HCT116 (cell line): ENCODE results near the gene RYR3. TPM values are rescaled to one million over a fixed set of nuclear protein-coding genes. Genes with fewer than 3 reads are reported as not detected.
A peak's percentile ranks its signal among the peaks of the same experiment; 100 is the strongest.

Experiments
- ATAC-seq: fragments of 200-7000 bp; cut with Tn5 transposase; 2 replicates; pipeline ENCODE4 v1.9.1; 2020; ENCODE audit warnings: mild to moderate bottlenecking, moderate library complexity
- BruUV-seq: library from RNA; stranded (reverse); fragments of 400-500 nt; replicated peaks from 2 replicates; lab custom pipeline; 2021; lab: Mats Ljungman, UMichigan
- CTCF ChIA-PET: fragments of 300-600 bp; sonication (Branson Sonifier 250); formaldehyde crosslinking; loops from one replicate; lab custom pipeline; 2021; ENCODE audit warnings: antibody characterized with exemption; lab: Charles Lee
- POLR2A ChIA-PET: fragments of 300-600, 350-600 bp; sonication (Branson Sonifier 250); formaldehyde crosslinking; loops from one replicate; lab custom pipeline; 2021; ENCODE audit warnings: antibody characterized with exemption; lab: Charles Lee
- RAD21 ChIA-PET, 2 experiments: fragments of 300-600 bp; sonication (Branson Sonifier 250); formaldehyde crosslinking; loops; one replicate each; lab custom pipeline; 2023; ENCODE audit warnings: low total read pairs in 2 of 2; ENCODE audit not compliant: uncharacterized antibody in 2 of 2, unreplicated experiment in 2 of 2, low non-redundant PET in 1 of 2; lab: Charles Lee
- DNase-seq: peaks from one replicate; pipeline ENCODE4 v3.0.0-alpha.2; 2010; ENCODE audit warnings: low read depth, low spot score
- H2AFZ ChIP-seq: fragments of 200-600 bp; shearing (Covaris generic), sonication (generic); 2 replicates; pipeline ENCODE4 v1.6.1; 2017; ENCODE audit warnings: low read depth, mixed run types, mixed read lengths, antibody characterized with exemption, low read length; ENCODE audit not compliant: poor library complexity, severe bottlenecking
- H3K27ac ChIP-seq: 2 replicates; pipeline ENCODE4 v1.5.1; 2012; ENCODE audit warnings: low read depth, low read length
- H3K27me3 ChIP-seq: fragments of 200-600 bp; sonication (generic); 2 replicates; pipeline ENCODE4 v1.6.1; 2016; ENCODE audit warnings: mixed run types, low read length, mixed read lengths; ENCODE audit not compliant: insufficient read depth
- H3K36me3 ChIP-seq, 2 experiments: fragments of 200-500 bp in 1 of 2; fragments of 200-600 bp in 1 of 2; sonication (Bioruptor generic) in 1 of 2; sonication (generic) in 1 of 2; 2 replicates each; pipeline versions ENCODE4 v1.5.1 to v1.6.1; 2014 to 2016; ENCODE audit warnings: low read length in 2 of 2, inconsistent platforms in 1 of 2, mixed read lengths in 1 of 2, mixed run types in 1 of 2; ENCODE audit not compliant: insufficient read depth in 2 of 2, control insufficient read depth in 1 of 2
- H3K4me1 ChIP-seq, 2 experiments: fragments of 200-600 bp in 1 of 2; sonication (generic) in 1 of 2; 2 replicates each; pipeline versions ENCODE4 v1.5.1 to v1.6.1; 2012 to 2017; ENCODE audit warnings: low read length in 2 of 2, inconsistent platforms in 1 of 2, mild to moderate bottlenecking in 1 of 2, mixed read lengths in 1 of 2, mixed run types in 1 of 2, moderate library complexity in 1 of 2; ENCODE audit not compliant: insufficient read depth in 2 of 2, control insufficient read depth in 1 of 2
- H3K4me2 ChIP-seq: fragments of 200-600 bp; sonication (generic); 2 replicates; pipeline ENCODE4 v1.6.1; 2017; ENCODE audit warnings: mixed run types, low read length, mixed read lengths
- H3K4me3 ChIP-seq, 2 experiments: fragments of 200-600 bp in 1 of 2; sonication (generic) in 1 of 2; replicated peaks in 1 of 2; 2 replicates each; pipeline ENCODE4 v1.5.1; 2011 to 2016; ENCODE audit warnings: low read length in 2 of 2, control low read depth in 1 of 2, low read depth in 1 of 2, mild to moderate bottlenecking in 1 of 2, mixed read lengths in 1 of 2, mixed run types in 1 of 2
- H3K79me2 ChIP-seq: fragments of 200-600 bp; sonication (generic); 2 replicates; pipeline ENCODE4 v1.6.1; 2017; ENCODE audit warnings: mild to moderate bottlenecking, mixed run types, low read length, moderate library complexity, mixed read lengths; ENCODE audit not compliant: insufficient read depth
- H3K9ac ChIP-seq: fragments of 200-600 bp; sonication (generic); 2 replicates; pipeline ENCODE4 v1.6.1; 2016; ENCODE audit warnings: low read length, mixed read lengths
- H3K9me2 ChIP-seq: fragments of 200-600 bp; sonication (generic), shearing (Covaris generic); 2 replicates; pipeline ENCODE4 v1.6.1; 2017; ENCODE audit warnings: mixed run types, mild to moderate bottlenecking, moderate library complexity; ENCODE audit not compliant: insufficient read depth
- H3K9me3 ChIP-seq, 2 experiments: fragments of 200-500 bp in 1 of 2; fragments of 200-600 bp in 1 of 2; sonication (Bioruptor generic) in 1 of 2; sonication (generic) in 1 of 2; 2 replicates each; pipeline ENCODE4 v1.6.1; 2014 to 2017; ENCODE audit warnings: low read length in 2 of 2, mixed read lengths in 2 of 2, inconsistent platforms in 1 of 2, low read depth in 1 of 2, mild to moderate bottlenecking in 1 of 2, mixed run types in 1 of 2, moderate library complexity in 1 of 2; ENCODE audit not compliant: control insufficient read depth in 1 of 2, insufficient read depth in 1 of 2
- H4K20me1 ChIP-seq: fragments of 200-600 bp; sonication (generic), shearing (Covaris generic); 2 replicates; pipeline ENCODE4 v1.6.1; 2017; ENCODE audit warnings: mixed run types, mild to moderate bottlenecking, moderate library complexity; ENCODE audit not compliant: insufficient read depth
- CBX3 ChIP-seq: IDR thresholded peaks from 2 replicates; pipeline ENCODE4 v1.6.1; 2012; ENCODE audit warnings: low read depth
- EGR1 ChIP-seq: IDR thresholded peaks from 2 replicates; pipeline ENCODE4 v1.6.1; 2012; ENCODE audit warnings: low read depth
- JUND ChIP-seq: IDR thresholded peaks from 2 replicates; pipeline ENCODE4 v1.6.1; 2012
- RAD21 ChIP-seq: IDR thresholded peaks from 2 replicates; pipeline ENCODE4 v1.6.1; 2012; ENCODE audit warnings: low read depth, mild to moderate bottlenecking
- REST ChIP-seq: IDR thresholded peaks from 2 replicates; pipeline ENCODE4 v1.6.1; 2012; ENCODE audit warnings: low read depth
- SP1 ChIP-seq: IDR thresholded peaks from 2 replicates; pipeline ENCODE4 v1.6.1; 2012; ENCODE audit warnings: low read depth
- SRF ChIP-seq: IDR thresholded peaks from 2 replicates; pipeline ENCODE4 v1.6.1; 2012; ENCODE audit warnings: low read depth
- ZNF274 ChIP-seq: fragments of 200-500 bp; sonication (Bioruptor generic); IDR thresholded peaks from 2 replicates; pipeline ENCODE4 v1.6.1; 2014; ENCODE audit warnings: mild to moderate bottlenecking, low read depth, low read length, inconsistent platforms
- intact Hi-C: fragments of 100-400 bp; cut with micrococcal nuclease; formaldehyde crosslinking; loops from 2 replicates; pipeline ENCODE4 v1.10.0; 2022
- total RNA-seq: library from RNA; stranded (reverse); gene quantifications from one replicate; pipeline ENCODE4 v1.2.1, GENCODE V29; 2021; ENCODE audit not compliant: unreplicated experiment
- TF ChIP-seq, protein P1 (sequence below): IDR thresholded peaks from 2 replicates; pipeline ENCODE4 v1.6.1; 2012
- TF ChIP-seq, protein P2 (sequence below), 3 experiments: fragments of 200-600 bp in 1 of 3; sonication (generic) in 1 of 3; IDR thresholded peaks in 2 of 3; conservative IDR thresholded peaks in 1 of 3; 2 replicates each; pipeline ENCODE4 v1.5.1; 2012 to 2017; ENCODE audit warnings: low read depth in 2 of 3, low read length in 2 of 3, antibody characterized with exemption in 1 of 3, borderline replicate concordance in 1 of 3, control low read depth in 1 of 3, mild to moderate bottlenecking in 1 of 3, mixed read lengths in 1 of 3, mixed run types in 1 of 3, moderate library complexity in 1 of 3; ENCODE audit not compliant: insufficient read depth in 1 of 3

RYR3 gene
- total RNA-seq, 1 experiment from 2014 or later, result not detected

- H3K4me1 ChIP-seq, result no peaks in the 10 kb centered on the region
- ChIA-PET CTCF (interaction anchor here (0.6 to 2.9 kb wide), 19 partner anchors 9 to 495 kb away, joined by 3 to 17 read pairs (median 4); partner anchors contain the start of gene CHRM5), RAD21 (interaction anchor here (0.6 to 1.5 kb wide), 3 partner anchors 37 to 850 kb away, joined by 3 read pairs; no protein-coding TSS in a partner anchor), POLR2A (no interaction called here)
- no peaks in the 10 kb centered on the region for H3K9me3 ChIP-seq
- no peak overlapping the region for H2AFZ ChIP-seq
- no peak overlapping the region for H3K4me2 ChIP-seq
- peak; percentile 16 for DNase-seq
- H3K9me2 ChIP-seq, result no peaks in the 10 kb centered on the region
- H3K36me3 ChIP-seq, result no peaks in the 10 kb centered on the region
- no peak for TF ChIP-seq CBX3
- TF ChIP-seq, protein P1, sequence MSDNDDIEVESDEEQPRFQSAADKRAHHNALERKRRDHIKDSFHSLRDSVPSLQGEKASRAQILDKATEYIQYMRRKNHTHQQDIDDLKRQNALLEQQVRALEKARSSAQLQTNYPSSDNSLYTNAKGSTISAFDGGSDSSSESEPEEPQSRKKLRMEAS, result no peak
- no peak for TF ChIP-seq REST
- no peak for TF ChIP-seq JUND
- TF ChIP-seq SP1, result no peak
- TF ChIP-seq SRF, result no peak
- TF ChIP-seq ZNF274, result no peak
- TF ChIP-seq RAD21, result peak; percentile 27
- TF ChIP-seq EGR1, result no peak
- TF ChIP-seq, protein P2, sequence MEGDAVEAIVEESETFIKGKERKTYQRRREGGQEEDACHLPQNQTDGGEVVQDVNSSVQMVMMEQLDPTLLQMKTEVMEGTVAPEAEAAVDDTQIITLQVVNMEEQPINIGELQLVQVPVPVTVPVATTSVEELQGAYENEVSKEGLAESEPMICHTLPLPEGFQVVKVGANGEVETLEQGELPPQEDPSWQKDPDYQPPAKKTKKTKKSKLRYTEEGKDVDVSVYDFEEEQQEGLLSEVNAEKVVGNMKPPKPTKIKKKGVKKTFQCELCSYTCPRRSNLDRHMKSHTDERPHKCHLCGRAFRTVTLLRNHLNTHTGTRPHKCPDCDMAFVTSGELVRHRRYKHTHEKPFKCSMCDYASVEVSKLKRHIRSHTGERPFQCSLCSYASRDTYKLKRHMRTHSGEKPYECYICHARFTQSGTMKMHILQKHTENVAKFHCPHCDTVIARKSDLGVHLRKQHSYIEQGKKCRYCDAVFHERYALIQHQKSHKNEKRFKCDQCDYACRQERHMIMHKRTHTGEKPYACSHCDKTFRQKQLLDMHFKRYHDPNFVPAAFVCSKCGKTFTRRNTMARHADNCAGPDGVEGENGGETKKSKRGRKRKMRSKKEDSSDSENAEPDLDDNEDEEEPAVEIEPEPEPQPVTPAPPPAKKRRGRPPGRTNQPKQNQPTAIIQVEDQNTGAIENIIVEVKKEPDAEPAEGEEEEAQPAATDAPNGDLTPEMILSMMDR (IDR thresholded peaks at IDR 0.05 in 2 of 3, conservative IDR thresholded peaks at IDR 0.05 in 1 of 3; ENCODE audit: borderline replicate concordance in 1 of 3, insufficient read depth in 1 of 3, low read depth in 2 of 3, low read length in 2 of 3), result peak; percentile 35 to 84 (median 83); a peak in 5 of 6 replicates
- H3K9ac ChIP-seq, result no peak overlapping the region
- H3K4me3 ChIP-seq, result no peak overlapping the region
- intact Hi-C loops, result loop anchor here (5.0 kb wide), 1 partner anchor 254 kb away; no protein-coding TSS in a partner anchor
- H3K79me2 ChIP-seq, result no peaks in the 10 kb centered on the region
- no peak overlapping the region for H3K27ac ChIP-seq
- no TSS peak for BruUV-seq
- H4K20me1 ChIP-seq, result no peaks in the 10 kb centered on the region
- 0 out of 2 replicates have a peak, but pooled peaks cover 7% of the 10 kb centered on the region for H3K27me3 ChIP-seq
- peak; percentile 89 for ATAC-seq
These were observed 427.2 kb downstream of the RYR3 start for GRCh38 chr15:33737687-33738601.
